WTC11 (cell line): ENCODE data around the gene NUP93.

Experiments used
- NFYB ChIP-seq: sonication (generic); formaldehyde crosslinking; conservative IDR thresholded peaks from 2 replicates; pipeline ENCODE4 v1.8.0; 2022; ENCODE audit warnings: low read depth, missing genetic modification reagents
- TF ChIP-seq, protein P1 (sequence below): sonication (generic); formaldehyde crosslinking; IDR thresholded peaks from 2 replicates; pipeline ENCODE4 v1.8.0; 2022; ENCODE audit warnings: mild to moderate bottlenecking, missing genetic modification reagents
- TF ChIP-seq, protein P2 (sequence below): fragments of 200-600 bp; IDR thresholded peaks from 2 replicates; pipeline ENCODE4 v1.8.0; 2022; ENCODE audit warnings: antibody characterized with exemption

- TF ChIP-seq, protein P1, sequence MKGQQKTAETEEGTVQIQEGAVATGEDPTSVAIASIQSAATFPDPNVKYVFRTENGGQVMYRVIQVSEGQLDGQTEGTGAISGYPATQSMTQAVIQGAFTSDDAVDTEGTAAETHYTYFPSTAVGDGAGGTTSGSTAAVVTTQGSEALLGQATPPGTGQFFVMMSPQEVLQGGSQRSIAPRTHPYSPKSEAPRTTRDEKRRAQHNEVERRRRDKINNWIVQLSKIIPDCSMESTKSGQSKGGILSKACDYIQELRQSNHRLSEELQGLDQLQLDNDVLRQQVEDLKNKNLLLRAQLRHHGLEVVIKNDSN (CRISPR knock-in tag) = no peak
- TF ChIP-seq NFYB (CRISPR knock-in tag) = no peak
- TF ChIP-seq, protein P2, sequence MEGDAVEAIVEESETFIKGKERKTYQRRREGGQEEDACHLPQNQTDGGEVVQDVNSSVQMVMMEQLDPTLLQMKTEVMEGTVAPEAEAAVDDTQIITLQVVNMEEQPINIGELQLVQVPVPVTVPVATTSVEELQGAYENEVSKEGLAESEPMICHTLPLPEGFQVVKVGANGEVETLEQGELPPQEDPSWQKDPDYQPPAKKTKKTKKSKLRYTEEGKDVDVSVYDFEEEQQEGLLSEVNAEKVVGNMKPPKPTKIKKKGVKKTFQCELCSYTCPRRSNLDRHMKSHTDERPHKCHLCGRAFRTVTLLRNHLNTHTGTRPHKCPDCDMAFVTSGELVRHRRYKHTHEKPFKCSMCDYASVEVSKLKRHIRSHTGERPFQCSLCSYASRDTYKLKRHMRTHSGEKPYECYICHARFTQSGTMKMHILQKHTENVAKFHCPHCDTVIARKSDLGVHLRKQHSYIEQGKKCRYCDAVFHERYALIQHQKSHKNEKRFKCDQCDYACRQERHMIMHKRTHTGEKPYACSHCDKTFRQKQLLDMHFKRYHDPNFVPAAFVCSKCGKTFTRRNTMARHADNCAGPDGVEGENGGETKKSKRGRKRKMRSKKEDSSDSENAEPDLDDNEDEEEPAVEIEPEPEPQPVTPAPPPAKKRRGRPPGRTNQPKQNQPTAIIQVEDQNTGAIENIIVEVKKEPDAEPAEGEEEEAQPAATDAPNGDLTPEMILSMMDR = no peak
These were observed 88.0 kb downstream of the NUP93 start for GRCh38 chr16:56817938-56818337.
